Thyroid gland (tissue), 4 donors: ENCODE results near the gene JDP2.

Source experiments
- POLR2A ChIP-seq, 2 donors: fragments of 450-650 bp; IDR thresholded peaks; one replicate each; pipeline ENCODE4 v1.6.1; 2017; ENCODE audit warnings: antibody characterized with exemption in 2 of 2, mild to moderate bottlenecking in 2 of 2, moderate library complexity in 1 of 2
- TF ChIP-seq, protein P1 (sequence below), 6 experiments: fragments of 200-600 bp in 3 of 6; fragments of 450-650 bp in 3 of 6; sonication (generic) in 3 of 6; IDR thresholded peaks; one replicate each; pipeline ENCODE4 v1.5.1; 2016 to 2019; ENCODE audit warnings: antibody characterized with exemption in 6 of 6, mild to moderate bottlenecking in 2 of 6, inconsistent platforms in 1 of 6, moderate library complexity in 1 of 6

DNA sequence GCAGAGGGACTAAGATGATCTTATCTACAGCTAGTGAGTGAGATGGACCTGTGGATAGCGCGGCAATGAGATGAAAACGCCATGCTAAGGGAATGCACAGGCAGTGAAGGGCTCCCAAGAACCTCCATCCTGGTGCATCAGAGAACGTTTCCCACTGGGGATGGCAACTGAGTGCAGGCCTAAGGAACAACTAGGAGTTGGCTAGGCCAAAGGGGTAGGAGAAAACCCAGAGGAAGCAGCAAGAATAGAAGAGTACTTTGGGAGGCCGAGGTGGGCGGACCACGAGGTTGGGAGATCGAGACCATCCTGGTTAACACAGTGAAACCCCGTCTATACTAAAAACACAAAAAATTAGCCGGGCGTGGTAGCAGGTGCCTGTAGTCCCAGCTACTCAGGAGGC is 69.9 kb downstream of the JDP2 start:
- TF ChIP-seq, protein P1, sequence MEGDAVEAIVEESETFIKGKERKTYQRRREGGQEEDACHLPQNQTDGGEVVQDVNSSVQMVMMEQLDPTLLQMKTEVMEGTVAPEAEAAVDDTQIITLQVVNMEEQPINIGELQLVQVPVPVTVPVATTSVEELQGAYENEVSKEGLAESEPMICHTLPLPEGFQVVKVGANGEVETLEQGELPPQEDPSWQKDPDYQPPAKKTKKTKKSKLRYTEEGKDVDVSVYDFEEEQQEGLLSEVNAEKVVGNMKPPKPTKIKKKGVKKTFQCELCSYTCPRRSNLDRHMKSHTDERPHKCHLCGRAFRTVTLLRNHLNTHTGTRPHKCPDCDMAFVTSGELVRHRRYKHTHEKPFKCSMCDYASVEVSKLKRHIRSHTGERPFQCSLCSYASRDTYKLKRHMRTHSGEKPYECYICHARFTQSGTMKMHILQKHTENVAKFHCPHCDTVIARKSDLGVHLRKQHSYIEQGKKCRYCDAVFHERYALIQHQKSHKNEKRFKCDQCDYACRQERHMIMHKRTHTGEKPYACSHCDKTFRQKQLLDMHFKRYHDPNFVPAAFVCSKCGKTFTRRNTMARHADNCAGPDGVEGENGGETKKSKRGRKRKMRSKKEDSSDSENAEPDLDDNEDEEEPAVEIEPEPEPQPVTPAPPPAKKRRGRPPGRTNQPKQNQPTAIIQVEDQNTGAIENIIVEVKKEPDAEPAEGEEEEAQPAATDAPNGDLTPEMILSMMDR (IDR thresholded peaks at IDR 0.05) = no peak
- TF ChIP-seq POLR2A (IDR thresholded peaks at IDR 0.05) = no peak
